Measurements from ENCODE around the gene EBLN2. TPM values are rescaled to one million over a fixed set of nuclear protein-coding genes. Genes with fewer than 3 reads are reported as not detected.

Gene EBLN2
- total RNA-seq, 1 donor from 2014 or later, result 1.7 TPM

DNA sequence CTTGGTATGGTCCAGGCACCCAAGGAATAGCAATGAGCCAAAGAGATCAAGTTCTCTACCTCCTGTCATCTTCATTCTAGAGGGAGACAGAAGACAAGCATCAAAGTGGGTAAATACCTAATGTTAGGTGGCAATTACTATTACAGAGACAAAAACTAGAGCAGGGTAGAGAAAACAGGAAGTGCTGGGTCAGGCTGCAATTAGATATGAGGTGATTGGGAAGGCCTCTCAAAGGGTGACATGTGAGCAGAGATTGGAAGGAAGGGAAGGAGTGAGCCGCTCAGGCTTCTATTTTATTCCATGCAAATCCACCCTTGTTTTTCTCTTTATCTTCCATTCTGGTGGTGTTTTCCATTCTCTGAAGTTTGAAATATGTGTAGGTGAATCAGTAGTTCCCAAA lies 37.4 kb downstream of the EBLN2 start:
- H3K4me3 ChIP-seq (ENCODE audit: low read depth, low read length), result no peak overlapping the region
- TF ChIP-seq, protein P1, sequence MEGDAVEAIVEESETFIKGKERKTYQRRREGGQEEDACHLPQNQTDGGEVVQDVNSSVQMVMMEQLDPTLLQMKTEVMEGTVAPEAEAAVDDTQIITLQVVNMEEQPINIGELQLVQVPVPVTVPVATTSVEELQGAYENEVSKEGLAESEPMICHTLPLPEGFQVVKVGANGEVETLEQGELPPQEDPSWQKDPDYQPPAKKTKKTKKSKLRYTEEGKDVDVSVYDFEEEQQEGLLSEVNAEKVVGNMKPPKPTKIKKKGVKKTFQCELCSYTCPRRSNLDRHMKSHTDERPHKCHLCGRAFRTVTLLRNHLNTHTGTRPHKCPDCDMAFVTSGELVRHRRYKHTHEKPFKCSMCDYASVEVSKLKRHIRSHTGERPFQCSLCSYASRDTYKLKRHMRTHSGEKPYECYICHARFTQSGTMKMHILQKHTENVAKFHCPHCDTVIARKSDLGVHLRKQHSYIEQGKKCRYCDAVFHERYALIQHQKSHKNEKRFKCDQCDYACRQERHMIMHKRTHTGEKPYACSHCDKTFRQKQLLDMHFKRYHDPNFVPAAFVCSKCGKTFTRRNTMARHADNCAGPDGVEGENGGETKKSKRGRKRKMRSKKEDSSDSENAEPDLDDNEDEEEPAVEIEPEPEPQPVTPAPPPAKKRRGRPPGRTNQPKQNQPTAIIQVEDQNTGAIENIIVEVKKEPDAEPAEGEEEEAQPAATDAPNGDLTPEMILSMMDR (conservative IDR thresholded peaks at IDR 0.05; ENCODE audit: low read depth, low read length), result no peak
- no peak for DNase-seq (ENCODE audit: low read depth)

DNA sequence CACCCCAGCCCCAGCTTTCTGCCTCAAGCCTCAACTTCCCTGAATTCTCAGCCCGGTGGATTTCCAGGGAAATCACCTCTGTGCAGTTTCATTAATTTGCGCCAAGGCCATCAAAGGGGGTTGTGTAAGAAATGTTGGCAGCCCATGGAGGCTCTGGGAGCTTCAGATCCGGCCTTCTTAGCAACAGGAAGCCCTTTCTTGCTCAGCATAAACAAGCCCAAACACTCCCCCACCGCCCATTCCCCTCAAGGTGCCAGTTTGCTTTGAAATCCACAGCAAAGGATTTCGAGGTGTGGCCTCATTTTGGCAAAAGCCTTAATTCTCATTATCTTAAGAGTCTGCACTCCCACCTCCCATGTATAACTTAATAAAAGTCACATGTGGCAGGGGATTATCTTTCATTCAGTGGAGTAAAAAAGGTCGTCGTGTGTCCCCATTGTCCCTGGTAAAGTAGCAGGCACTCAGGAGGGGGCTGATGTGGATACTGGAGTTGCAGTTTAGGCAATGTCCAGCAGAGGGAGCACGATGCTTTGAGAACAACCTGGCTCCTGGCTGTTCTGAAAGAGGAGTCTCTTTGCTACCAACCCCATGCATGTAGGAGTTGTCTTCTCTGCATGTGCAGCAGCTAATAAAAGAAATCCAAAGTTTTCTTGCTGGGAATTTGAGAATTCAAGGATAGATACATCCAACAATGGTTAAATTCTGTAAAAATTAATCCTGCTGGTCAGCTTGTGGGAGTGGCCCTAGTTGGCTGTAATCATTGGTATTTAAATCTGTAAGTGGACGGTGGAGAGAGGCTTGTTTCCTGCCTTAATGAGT lies 39.5 kb downstream of the EBLN2 start:
- TF ChIP-seq, protein P1 (conservative IDR thresholded peaks at IDR 0.05; ENCODE audit: low read depth, low read length), result peak; percentile 97
- H3K4me3 ChIP-seq (ENCODE audit: low read depth, low read length), result no peak overlapping the region
- DNase-seq (ENCODE audit: low read depth), result no peak

DNA sequence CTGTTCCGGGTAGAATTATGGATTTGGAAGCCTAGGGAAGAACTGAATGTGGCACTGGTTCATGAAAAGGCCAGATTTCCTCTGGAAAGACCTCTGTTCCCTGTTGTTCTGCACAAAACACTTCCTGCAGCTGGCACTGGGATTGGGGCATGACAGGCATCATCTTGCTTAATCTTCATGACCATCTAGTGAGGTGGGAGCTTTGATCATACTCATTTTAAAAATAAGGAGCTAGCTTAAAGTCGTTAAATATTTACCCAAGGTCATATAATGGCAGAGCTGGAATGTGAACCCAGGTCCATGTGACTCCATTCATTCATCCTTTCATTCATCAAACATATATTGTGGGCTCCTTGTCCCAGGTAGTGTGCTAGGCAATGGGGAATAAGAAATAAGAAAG lies 40.4 kb downstream of the EBLN2 start:
- no peak for DNase-seq (ENCODE audit: low read depth)
- TF ChIP-seq, protein P1 (conservative IDR thresholded peaks at IDR 0.05; ENCODE audit: low read depth, low read length), result no peak
- no peak overlapping the region for H3K4me3 ChIP-seq (ENCODE audit: low read depth, low read length)

DNA sequence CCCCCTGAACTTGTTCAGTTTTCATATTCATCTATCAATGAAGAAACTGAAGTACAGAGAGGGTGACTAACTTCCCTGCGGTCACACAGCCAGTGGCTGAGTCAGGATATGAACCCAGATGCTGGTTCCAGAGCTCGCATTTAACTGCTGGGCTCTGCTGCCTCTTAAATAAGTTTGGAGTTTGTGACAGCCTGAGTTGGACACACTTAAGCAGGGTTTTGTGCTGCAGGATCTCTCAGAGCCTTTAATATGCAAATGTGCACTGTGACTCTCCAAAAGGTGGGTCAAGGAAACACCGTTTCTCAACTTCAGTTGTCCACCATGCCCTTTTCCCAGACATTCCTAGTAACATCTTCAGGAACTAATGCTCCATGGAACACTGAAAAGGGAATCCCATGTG lies 45.8 kb downstream of the EBLN2 start:
- DNase-seq (ENCODE audit: low read depth), result no peak
- H3K4me3 ChIP-seq (ENCODE audit: low read depth, low read length), result no peak overlapping the region
- TF ChIP-seq, protein P1 (conservative IDR thresholded peaks at IDR 0.05; ENCODE audit: low read depth, low read length), result no peak

DNA sequence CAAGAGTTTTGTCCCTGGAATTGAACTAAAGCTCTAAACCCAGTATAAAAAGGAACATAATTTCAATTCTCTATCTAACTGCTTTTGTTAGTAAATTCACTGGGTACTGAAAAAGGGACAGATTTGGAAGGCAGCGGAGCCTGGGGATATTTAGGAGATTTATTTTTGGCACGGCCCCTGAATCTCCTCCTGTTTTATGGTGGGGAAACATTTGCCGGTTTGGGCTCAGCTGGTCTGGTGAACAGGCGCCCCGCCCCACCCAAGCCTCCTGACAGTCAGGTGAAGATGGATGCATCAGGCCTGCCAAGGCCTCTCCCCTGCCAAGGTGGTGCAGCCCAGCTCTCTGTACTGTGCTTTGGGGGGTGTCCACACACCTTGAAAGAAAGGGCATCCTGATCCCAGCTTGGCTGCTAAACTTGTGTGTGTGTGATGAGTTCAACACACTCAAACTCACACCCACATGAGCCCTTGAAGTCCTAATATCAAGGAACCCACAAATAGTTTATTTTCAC lies 46.3 kb downstream of the EBLN2 start:
- DNase-seq (ENCODE audit: low read depth), result no peak
- TF ChIP-seq, protein P1 (conservative IDR thresholded peaks at IDR 0.05; ENCODE audit: low read depth, low read length), result no peak
- no peak overlapping the region for H3K4me3 ChIP-seq (ENCODE audit: low read depth, low read length)

DNA sequence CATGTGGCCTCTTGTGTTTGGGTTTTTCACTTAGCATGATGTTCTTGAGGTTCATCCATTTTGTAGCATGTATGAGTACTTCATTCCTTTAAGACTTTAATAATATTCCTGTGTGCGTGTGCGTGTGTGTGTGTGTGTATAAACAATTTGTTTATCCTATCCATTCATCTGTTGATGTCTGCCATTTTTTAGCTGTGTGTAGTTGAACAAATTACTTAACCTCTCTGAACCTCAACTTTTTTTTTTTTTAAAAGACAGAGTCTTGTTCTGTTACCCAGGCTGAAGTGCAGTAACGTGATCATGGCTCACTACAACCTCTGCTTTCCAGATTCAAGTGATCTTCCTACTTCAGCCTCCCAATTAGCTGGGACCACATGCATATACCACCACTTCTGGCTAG lies 47.3 kb downstream of the EBLN2 start:
- no peak overlapping the region for H3K4me3 ChIP-seq (ENCODE audit: low read depth, low read length)
- TF ChIP-seq, protein P1 (conservative IDR thresholded peaks at IDR 0.05; ENCODE audit: low read depth, low read length), result no peak
- DNase-seq (ENCODE audit: low read depth), result no peak

DNA sequence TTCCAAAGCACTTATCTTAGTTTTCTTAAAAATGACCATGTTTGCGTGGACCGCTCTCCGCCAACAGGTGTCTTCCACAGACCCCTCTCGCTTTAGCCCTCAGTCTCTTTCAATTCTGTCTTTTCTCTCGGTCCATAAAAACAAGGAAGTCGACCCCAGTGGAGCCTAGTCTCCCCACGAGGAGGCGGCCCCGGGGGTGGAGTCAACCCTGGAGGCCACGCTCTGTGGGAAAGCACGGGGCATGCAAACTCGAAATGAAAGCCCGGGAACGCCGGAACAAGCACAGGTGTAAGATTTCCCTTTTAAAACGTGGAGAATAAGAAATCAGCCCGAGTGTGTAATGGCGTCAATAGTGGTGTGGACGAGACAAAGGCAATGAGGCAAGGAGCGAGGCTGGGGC lies 49.1 kb downstream of the EBLN2 start:
- DNase-seq (ENCODE audit: low read depth), result no peak
- no peak overlapping the region for H3K4me3 ChIP-seq (ENCODE audit: low read depth, low read length)
- TF ChIP-seq, protein P1 (conservative IDR thresholded peaks at IDR 0.05; ENCODE audit: low read depth, low read length), result no peak
